HUES64 (cell line): Measurements from ENCODE around the gene COASY.
"Not testable (repeated sequence)": the region's sequence is repeated elsewhere in the genome, so short reads cannot be mapped to it uniquely, and the experiment has no call there.

Experiments
- H3K27ac ChIP-seq: 2 replicates; pipeline ENCODE4 v1.7.0; 2013; ENCODE audit warnings: low read depth, low read length, inconsistent platforms
- H3K27me3 ChIP-seq: 2 replicates; pipeline ENCODE4 v1.6.1; 2013; ENCODE audit warnings: mild to moderate bottlenecking, low read length; ENCODE audit not compliant: insufficient read depth
- H3K36me3 ChIP-seq: 2 replicates; pipeline ENCODE4 v1.6.1; 2013; ENCODE audit warnings: mild to moderate bottlenecking, low read length; ENCODE audit not compliant: insufficient read depth
- H3K4me1 ChIP-seq: 2 replicates; pipeline ENCODE4 v1.6.1; 2013; ENCODE audit warnings: mild to moderate bottlenecking, low read length, moderate library complexity; ENCODE audit not compliant: insufficient read depth
- H3K4me3 ChIP-seq: 2 replicates; pipeline ENCODE4 v1.5.1; 2013; ENCODE audit warnings: mild to moderate bottlenecking, low read length, moderate library complexity
- H3K9ac ChIP-seq: 2 replicates; pipeline ENCODE4 v1.6.1; 2013; ENCODE audit warnings: mild to moderate bottlenecking, low read depth, low read length
- H3K9me3 ChIP-seq: 2 replicates; pipeline ENCODE4 v1.6.1; 2013; ENCODE audit warnings: low read depth, low read length; ENCODE audit not compliant: insufficient read depth
- WGBS: fragments of 150-250, 120-280 bp; methylation state at CpG from one replicate; pipeline ENCODE4 v1.1.7; 2013; ENCODE audit warnings: missing lambda C conversion rate; 5-methylcytosine and 5-hydroxymethylcytosine counted together

COASY gene

DNA sequence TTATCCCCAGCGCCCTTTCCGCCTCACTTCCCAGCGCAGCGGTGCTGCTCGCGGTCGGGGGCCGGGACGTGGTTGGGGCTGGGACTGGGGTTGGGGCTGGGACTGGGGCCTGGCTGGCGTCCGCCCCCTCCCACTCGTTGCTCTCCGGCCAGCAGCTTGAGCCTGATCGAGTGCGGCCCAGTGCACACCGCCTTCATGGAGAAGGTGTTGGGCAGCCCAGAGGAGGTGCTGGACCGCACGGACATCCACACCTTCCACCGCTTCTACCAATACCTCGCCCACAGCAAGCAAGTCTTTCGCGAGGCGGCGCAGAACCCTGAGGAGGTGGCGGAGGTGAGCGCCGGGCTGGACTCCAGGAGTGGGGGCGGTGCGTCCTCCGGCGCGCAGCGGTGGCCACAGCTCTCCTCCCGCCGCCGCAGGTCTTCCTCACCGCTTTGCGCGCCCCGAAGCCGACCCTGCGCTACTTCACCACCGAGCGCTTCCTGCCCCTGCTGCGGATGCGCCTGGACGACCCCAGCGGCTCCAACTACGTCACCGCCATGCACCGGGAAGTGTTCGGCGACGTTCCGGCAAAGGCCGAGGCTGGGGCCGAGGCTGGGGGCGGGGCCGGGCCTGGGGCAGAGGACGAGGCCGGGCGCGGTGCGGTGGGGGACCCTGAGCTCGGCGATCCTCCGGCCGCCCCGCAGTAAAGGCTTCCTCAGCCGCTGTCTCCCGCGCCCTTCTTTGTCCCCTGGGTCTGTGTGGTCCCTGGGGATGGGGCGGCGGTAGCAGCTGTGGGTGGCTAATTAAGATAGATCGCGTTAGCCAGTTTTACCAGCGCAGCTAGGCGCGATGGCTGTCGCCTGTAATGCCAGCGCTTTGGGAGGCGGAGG is 7.5 kb upstream of the COASY start:
- 2% methylated on average over 82 of the region's 82 CpGs for WGBS
- no peaks in the 10 kb centered on the region for H3K36me3 ChIP-seq
- H3K27me3 ChIP-seq: no peaks in the 10 kb centered on the region
- H3K4me1 ChIP-seq: peaks cover 3% of the 10 kb centered on the region; the same call in 1 of the 2 replicates
- H3K27ac ChIP-seq: peak overlapping the region; percentile 63; the same call in 1 of the 2 replicates
- H3K4me3 ChIP-seq: peak overlapping the region; percentile 91
- H3K9me3 ChIP-seq: no peaks in the 10 kb centered on the region
- H3K9ac ChIP-seq: peak overlapping the region; percentile 75

DNA sequence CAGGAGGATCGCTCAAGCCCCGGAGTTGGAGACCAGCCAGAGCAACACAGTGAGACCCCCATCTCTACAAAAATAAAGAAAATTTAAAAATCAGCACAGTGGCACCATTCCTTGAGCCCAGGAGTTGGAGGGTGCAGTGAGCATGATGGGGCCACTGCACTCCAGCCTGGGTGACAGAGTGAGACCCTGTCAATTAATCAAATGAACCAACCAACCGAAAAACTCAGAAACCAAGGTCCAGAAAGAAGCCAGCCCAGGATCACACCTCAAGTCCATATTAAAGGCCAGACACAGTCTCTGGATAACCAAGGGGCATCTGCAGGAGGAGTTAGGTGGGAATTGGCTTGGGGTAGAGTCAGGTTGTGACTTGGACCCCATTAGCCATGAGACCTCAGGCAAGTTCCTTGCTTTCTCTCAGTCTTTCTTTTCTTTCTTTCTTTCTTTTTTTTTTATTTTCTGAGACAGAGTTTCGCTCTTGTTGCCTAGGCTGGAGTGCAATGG is 6.8 kb upstream of the COASY start:
- H3K27ac ChIP-seq: peak overlapping the region; percentile 63; the same call in 1 of the 2 replicates
- 31% methylated on average over 3 of the region's 4 CpGs for WGBS
- H3K4me3 ChIP-seq: peak overlapping the region; percentile 91

DNA sequence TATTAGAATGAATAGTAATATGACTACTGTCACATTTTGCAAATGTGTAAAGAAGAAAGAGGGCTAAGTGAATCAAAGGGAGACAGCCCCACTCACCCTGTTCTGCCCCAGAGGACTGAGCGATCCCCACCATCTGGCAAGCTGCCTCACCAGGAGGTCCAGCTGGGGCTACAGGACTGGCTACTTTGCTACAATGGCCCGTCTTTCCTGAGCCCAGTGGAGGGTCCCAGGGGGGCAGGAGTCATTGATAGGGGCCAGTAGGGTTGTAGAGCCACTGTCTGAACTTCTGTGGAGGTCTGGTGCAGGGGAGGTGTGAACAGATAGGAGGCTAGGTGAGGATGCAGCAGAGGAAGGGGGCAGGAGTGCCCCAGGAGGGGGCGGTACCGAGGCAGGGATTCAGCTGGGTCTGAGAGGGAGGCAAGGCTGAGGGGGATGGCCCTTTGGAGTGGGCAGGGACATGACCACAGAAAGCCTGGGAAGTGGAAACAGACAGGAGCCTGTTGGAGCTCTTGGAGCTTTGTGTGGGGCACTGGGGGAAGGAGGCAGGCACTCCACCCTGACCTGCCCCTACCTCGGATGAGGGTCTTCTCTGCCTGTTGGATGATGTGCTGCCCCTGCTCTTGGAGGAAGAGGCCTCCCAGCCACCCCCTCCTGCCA is 5.9 kb upstream of the COASY start:
- H3K4me1 ChIP-seq, H3K27me3 ChIP-seq, H3K36me3 ChIP-seq, H3K27ac ChIP-seq, H3K9ac ChIP-seq, H3K9me3 ChIP-seq, H3K4me3 ChIP-seq: not testable (repeated sequence)
- 53% methylated on average over 5 of the region's 5 CpGs for WGBS

More for the DNA sequence above, 6.8 kb upstream of the COASY start:
- peak overlapping the region; percentile 75 for H3K9ac ChIP-seq
- no peaks in the 10 kb centered on the region for H3K36me3 ChIP-seq
- H3K9me3 ChIP-seq: no peaks in the 10 kb centered on the region
- H3K4me1 ChIP-seq: peaks cover 3% of the 10 kb centered on the region; the same call in 1 of the 2 replicates
- no peaks in the 10 kb centered on the region for H3K27me3 ChIP-seq

DNA sequence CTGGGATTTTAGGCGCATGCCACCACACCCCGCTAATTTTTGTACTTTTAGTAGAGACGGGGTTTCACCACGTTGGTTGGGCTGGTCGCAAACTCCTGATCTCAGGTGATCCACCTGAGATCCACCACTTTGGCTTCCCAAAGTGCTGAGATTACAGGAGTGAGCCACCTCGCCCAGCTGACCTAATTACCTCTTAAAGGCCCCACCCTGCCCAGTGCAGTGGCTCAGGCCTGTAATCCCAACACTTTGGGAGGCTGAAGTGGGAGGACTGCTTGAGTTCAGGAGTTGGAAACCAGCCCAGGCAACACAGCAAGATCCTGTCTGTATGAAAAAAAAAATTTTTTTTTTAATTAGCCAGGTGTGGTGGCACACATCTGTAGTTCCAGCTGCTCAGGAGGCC is 2.9 kb upstream of the COASY start:
- 91% methylated on average over 6 of the region's 6 CpGs for WGBS
- H3K4me3 ChIP-seq: no peak overlapping the region
- peaks cover 7% of the 10 kb centered on the region for H3K36me3 ChIP-seq
- H3K27ac ChIP-seq: no peak overlapping the region
- H3K4me1 ChIP-seq: peaks cover 3% of the 10 kb centered on the region; the same call in 1 of the 2 replicates
- H3K27me3 ChIP-seq: no peaks in the 10 kb centered on the region
- no peaks in the 10 kb centered on the region for H3K9me3 ChIP-seq
- peak overlapping the region; percentile 18; the same call in 1 of the 2 replicates for H3K9ac ChIP-seq

DNA sequence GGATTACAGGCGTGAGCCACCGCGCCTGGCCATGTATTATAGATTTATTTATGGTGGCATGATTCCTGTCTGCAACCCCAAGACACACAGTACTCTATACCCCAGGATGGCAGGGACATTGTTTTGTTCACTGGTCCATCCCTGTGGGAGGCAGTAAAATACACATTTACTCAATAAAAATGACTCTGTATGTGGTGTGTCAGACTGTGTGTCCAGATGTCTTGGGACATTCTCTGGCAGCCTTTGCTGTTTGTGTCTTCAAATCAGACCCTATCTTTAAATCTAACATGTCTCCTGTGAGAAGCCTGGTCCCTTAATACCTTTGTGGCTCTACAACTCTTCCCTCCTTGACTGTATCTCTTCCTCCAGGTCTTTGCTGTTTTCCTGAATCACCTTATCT is 1.7 kb upstream of the COASY start:
- peaks cover 19% of the 10 kb centered on the region for H3K36me3 ChIP-seq
- WGBS: 100% methylated on average over 3 of the region's 3 CpGs
- H3K27me3 ChIP-seq: no peaks in the 10 kb centered on the region
- no peak overlapping the region for H3K4me3 ChIP-seq
- H3K27ac ChIP-seq: no peak overlapping the region
- H3K4me1 ChIP-seq: peaks cover under 1% of the 10 kb centered on the region; the same call in 1 of the 2 replicates
- no peaks in the 10 kb centered on the region for H3K9me3 ChIP-seq
- no peak overlapping the region for H3K9ac ChIP-seq

DNA sequence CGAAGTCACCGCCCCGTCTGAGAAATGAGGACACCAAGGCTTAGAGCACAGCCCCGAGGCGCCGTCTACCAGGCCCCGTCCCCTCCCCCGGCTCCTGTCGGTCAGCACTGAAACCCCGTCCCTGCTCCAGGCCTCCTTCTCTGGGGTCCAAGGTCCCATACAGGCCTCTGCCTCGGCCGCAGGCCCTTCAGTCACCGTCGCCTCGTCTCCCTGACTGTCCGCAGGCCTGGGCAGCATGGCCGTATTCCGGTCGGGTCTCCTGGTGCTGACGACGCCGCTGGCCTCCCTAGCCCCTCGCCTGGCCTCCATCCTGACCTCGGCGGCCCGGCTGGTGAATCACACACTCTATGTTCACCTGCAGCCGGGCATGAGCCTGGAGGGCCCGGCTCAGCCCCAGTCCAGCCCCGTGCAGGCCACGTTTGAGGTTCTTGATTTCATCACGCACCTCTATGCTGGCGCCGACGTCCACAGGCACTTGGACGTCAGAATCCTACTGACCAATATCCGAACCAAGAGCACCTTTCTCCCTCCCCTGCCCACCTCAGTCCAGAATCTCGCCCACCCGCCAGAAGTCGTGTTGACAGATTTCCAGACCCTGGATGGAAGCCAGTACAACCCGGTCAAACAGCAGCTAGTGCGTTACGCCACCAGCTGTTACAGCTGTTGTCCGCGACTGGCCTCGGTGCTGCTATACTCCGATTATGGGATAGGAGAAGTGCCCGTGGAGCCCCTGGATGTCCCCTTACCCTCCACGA is 617 bp downstream of the COASY start:
- WGBS: 25% methylated on average over 48 of the region's 48 CpGs

DNA sequence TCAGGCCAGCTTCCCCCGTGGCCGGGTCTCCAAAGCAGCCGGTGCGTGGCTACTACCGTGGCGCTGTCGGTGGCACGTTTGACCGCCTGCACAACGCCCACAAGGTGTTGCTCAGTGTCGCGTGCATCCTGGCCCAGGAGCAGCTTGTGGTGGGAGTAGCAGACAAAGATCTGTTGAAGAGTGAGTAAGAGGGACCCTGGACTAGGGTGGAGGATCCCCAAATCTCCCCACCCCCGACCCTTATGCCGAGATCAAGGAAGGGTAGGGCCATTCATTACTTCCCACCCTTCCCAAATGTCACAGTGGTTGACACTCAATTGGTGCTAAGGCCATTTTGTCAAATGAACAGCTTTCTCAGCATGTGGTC is 1.2 kb downstream of the COASY start:
- Histone ChIP-seq H3K9ac (peak overlapping the region; percentile 85), H3K27ac (no peak overlapping the region; the same call in 1 of the 2 replicates), H3K36me3 (peaks cover 27% of the 10 kb centered on the region), H3K27me3 (no peaks in the 10 kb centered on the region), H3K4me3 (peak overlapping the region; percentile 87), H3K9me3 (no peaks in the 10 kb centered on the region), H3K4me1 (peaks cover 5% of the 10 kb centered on the region; the same call in 1 of the 2 replicates)
- WGBS: 90% methylated on average over 14 of the region's 14 CpGs

More for the DNA sequence above, 617 bp downstream of the COASY start:
- no peaks in the 10 kb centered on the region for H3K9me3 ChIP-seq
- H3K4me3 ChIP-seq: peak overlapping the region; percentile 87
- H3K27ac ChIP-seq: peak overlapping the region; percentile 77
- H3K9ac ChIP-seq: peak overlapping the region; percentile 85
- H3K4me1 ChIP-seq: peaks cover 5% of the 10 kb centered on the region; the same call in 1 of the 2 replicates
- peaks cover 27% of the 10 kb centered on the region for H3K36me3 ChIP-seq
- H3K27me3 ChIP-seq: no peaks in the 10 kb centered on the region

DNA sequence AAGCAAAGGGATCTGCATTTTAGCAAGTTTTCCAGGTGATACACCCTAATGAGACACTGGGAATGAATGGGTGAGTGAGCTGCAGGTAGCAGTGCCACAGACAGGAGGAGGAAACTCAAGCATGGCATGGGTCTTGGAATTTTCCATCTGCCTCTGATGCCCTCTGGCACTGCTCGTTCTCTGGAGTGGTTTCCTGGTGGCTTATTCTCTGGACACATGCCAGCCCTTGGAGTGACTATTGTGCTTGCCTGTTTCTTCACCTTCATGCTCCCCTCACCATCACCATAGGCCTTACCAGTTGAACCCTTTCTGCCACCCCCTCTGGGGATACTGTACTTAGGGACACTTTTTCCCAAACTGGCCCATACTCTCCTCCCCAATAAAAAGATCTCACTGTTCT is 1.6 kb downstream of the COASY start:
- 92% methylated on average over 1 of the region's 1 CpG for WGBS
- Histone ChIP-seq H3K9me3 (no peaks in the 10 kb centered on the region), H3K27me3 (no peaks in the 10 kb centered on the region), H3K4me1 (peaks cover 5% of the 10 kb centered on the region; the same call in 1 of the 2 replicates), H3K27ac (no peak overlapping the region), H3K36me3 (peaks cover 29% of the 10 kb centered on the region), H3K4me3 (peak overlapping the region; percentile 87), H3K9ac (no peak overlapping the region)

DNA sequence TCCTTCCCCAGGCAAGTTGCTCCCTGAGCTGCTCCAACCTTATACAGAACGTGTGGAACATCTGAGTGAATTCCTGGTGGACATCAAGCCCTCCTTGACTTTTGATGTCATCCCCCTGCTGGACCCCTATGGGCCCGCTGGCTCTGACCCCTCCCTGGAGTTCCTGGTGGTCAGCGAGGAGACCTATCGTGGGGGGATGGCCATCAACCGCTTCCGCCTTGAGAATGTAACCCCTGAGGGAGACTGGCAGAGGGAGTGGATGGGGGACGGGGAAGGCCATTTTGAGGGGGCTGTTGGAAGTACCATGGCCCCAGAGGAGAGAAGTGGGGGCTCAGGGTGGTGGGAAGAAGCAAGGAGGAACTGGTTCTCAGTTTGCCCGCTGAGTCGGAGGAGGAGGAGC is 2.0 kb downstream of the COASY start:
- Histone ChIP-seq H3K4me1 (peaks cover 5% of the 10 kb centered on the region; the same call in 1 of the 2 replicates), H3K9ac (no peak overlapping the region), H3K4me3 (peak overlapping the region; percentile 87)

DNA sequence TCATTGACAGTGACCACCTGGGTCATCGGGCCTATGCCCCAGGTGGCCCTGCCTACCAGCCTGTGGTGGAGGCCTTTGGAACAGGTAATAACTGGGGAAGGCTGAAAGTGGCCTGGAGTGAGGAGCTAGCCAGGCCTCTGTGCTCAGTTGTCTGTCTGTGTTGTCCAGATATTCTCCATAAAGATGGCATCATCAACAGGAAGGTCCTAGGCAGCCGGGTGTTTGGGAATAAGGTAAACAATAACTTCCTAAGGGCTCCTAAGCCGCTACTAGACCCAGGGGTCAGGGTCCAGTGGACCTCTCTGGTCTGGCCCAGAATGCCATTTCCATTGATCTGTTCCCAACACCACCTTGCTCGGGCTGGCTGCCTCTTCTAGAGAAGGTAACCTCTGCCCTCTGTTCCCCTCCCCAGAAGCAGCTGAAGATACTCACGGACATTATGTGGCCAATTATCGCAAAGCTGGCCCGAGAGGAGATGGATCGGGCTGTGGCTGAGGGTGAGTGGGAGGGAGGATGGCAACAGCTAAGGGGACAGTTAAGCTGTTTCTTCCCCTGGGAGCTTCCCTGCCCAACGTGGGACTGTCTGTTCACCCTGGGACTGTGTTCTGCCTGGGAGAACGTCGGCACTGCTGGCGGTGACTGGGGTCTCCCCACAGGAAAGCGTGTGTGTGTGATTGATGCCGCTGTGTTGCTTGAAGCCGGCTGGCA is 3.0 kb downstream of the COASY start:
- Histone ChIP-seq H3K9ac (no peak overlapping the region), H3K27me3 (no peaks in the 10 kb centered on the region), H3K27ac (no peak overlapping the region), H3K4me1 (peaks cover 5% of the 10 kb centered on the region; the same call in 1 of the 2 replicates), H3K36me3 (peaks cover 43% of the 10 kb centered on the region), H3K9me3 (no peaks in the 10 kb centered on the region), H3K4me3 (no peak overlapping the region)
- WGBS: 94% methylated on average over 15 of the region's 15 CpGs

More for the DNA sequence above, 2.0 kb downstream of the COASY start:
- 87% methylated on average over 8 of the region's 9 CpGs for WGBS
- no peaks in the 10 kb centered on the region for H3K27me3 ChIP-seq
- H3K9me3 ChIP-seq: no peaks in the 10 kb centered on the region
- no peak overlapping the region for H3K27ac ChIP-seq
- peaks cover 33% of the 10 kb centered on the region for H3K36me3 ChIP-seq
